NCI-H526 treated with DMSO at 0.1 percent for 48 hours (cell line): ENCODE results near the gene CACHD1.

Experiments used
- DNase-seq: peaks from one replicate; lab custom pipeline; 2025; lab: John Stamatoyannopoulos, UW

CACHD1 gene

GRCh38 chr1:64550510-64550909, 80.6 kb downstream of the CACHD1 start:
- no peak for DNase-seq

GRCh38 chr1:64550946-64551605, 81.1 kb downstream of the CACHD1 start:
- DNase-seq, result no peak

- no peak for DNase-seq
Observed at GRCh38 chr1:64553285-64553684, 83.4 kb downstream of the CACHD1 start.

DNA sequence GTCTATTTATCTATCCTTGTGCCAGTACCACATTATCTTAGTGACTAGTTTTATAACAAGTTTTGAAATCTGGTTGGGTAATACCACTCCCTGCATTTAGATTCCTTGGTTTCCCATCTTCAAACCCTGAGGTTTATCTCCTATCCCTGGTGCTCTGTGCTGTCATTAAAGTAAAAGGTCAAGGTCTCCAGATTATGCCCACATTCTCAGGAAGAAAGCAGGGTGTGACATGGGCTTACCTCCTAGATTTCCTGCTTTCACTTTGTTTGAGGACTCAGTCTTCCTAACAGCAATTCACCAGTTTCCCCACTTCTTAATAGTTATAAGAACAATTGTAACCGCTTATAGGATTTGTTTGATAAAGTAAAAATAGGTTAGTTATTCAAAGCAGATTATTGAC, 86.0 kb downstream of the CACHD1 start:
- DNase-seq, result no peak

- no peak for DNase-seq
Observed at GRCh38 chr1:64561993-64562392, 92.1 kb downstream of the CACHD1 start.

- DNase-seq, result no peak
Observed at GRCh38 chr1:64563958-64564565, 94.1 kb downstream of the CACHD1 start.

- no peak for DNase-seq
Observed at GRCh38 chr1:64564891-64565290, 95.0 kb downstream of the CACHD1 start.

- DNase-seq, result no peak
Observed at GRCh38 chr1:64567426-64568170, 97.7 kb downstream of the CACHD1 start.

GRCh38 chr1:64568171-64568450, 98.2 kb downstream of the CACHD1 start:
- DNase-seq, result no peak

GRCh38 chr1:64569411-64569810, 99.5 kb downstream of the CACHD1 start:
- no peak for DNase-seq

DNA sequence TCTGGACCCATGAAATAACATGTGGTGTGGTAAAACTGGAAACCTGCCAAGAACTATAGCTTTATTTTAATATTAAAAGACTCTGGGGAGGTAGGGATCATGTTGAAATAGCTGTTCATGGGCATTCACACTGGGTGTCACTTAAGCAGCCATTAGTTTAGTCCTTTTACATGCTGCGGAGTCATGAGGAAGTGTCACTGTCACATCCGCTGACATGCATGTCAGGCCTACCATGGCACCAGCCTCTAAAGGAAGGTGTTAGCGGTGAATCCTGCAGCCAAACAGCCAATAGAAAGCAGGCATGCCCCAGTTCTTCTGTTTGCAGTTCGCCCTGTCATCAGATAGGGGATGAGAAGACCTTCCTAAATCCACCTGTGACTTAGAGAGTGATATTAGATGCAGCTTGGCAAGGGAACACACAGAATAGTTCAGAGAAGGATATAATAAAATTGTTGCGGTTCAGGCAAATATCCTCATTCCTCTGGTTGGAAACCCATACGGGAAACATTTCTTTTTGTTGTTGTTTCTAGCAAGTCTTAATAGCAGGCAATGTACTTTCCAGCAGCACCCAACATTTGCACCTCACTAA, 100.4 kb downstream of the CACHD1 start:
- no peak for DNase-seq

GRCh38 chr1:64572222-64572900, 102.4 kb downstream of the CACHD1 start:
- DNase-seq, result peak; percentile 78

DNA sequence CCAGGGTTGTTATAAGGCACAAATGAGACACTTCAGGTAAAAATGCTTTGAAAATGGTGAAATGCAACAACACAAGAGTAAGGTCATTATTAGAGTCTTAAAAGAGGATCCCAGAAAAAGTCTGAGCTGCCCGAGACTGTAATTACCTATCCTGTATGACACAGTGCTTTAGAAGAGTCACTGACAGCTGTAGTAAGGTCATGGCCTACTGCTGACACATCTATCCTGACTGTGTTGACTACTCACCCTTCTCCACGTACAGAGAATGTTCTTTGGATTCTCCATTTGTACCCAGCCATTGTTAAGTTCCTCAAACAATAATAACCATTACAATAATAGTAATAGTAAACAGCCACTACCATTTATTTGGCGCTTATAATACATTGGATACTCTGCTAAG, 104.4 kb downstream of the CACHD1 start:
- DNase-seq, result no peak

DNA sequence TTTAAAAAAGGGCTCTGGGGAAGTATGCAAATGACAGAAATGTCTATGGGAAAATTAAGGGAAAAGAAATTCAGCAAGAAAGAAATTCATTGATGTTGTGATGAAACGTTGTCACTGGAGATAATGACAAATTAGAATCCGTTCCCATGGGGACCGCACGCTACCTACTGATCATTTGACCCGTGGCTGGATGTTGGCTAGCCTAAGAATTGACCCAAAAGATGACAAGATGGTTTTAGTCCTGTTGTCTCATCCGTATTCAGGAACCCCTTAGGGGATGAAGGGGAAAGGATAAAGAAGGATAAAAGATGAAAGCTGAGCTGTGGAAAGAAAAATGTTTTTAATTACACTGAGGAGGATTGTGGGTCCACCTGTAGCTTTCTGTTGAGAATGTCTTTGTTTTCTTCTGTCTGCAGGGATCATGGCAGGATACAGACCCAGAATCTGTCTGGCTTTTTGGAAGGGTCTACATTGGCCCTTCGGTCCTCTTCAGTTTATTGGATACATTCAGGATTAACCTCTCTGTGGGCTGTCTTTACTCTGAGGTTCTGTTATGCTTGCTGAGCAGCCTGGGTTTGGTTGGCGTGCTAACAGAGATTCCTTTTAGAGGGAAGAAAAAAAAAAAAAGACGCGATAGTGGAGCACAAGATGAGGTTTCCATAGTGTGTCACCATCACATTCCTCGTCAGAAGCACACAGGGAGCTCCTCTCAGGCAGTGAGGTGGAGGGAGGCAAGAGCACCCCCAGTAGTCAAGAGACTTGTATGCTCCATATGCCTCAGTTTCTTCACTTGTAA, 106.2 kb downstream of the CACHD1 start:
- no peak for DNase-seq

- no peak for DNase-seq
Observed at GRCh38 chr1:64578270-64578973, 108.5 kb downstream of the CACHD1 start.

DNA sequence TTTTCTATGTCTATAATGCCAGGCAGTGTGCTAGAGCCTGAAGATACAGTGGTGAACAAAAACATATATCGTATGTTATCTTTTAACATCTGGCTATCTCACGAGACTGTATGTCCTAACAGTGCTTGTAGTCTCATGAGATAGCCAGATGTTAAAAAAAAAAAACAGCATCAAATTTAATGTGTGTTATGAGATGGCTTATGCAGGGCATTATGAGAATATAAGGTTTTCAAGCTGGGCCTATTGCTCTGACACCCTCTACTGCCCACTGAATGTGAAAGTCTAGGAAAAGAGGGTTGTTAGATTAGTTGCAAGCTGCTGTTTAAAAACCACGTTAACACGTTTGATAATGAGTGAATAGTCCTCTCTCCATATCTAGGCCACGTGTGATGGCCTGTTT, 109.8 kb downstream of the CACHD1 start:
- DNase-seq, result no peak

DNA sequence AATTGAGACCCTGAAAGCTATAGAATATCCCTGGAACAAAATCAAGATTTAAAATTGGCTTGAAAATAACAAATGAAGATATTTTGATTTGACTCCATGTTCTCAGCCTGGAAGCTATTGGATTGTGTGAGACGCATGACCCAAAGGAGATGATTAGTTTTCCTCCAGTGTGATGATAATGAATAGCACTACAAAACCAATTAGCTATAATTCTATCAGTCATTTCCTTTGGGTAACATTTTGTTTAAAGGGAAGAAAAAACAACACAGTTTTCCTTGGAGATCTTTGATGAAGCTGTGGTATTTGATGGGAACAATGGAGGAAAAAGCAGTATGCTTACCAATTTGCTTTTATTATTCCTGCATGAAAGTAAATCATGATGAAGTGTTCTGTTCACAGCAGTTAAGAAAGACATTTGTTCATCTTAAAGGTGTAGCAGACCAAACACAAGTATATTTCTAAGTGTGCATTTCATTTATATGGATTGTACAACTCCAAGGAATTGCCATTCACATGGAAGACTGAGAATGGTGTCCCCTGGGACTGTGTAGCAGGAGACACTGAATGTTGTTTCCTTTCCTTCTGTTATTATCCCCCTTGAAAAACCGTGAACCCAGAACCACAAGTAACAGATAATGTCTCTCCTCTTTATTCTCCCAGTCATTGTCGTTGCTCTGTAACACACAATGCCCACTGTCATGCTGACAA, 111.4 kb downstream of the CACHD1 start:
- DNase-seq, result no peak

DNA sequence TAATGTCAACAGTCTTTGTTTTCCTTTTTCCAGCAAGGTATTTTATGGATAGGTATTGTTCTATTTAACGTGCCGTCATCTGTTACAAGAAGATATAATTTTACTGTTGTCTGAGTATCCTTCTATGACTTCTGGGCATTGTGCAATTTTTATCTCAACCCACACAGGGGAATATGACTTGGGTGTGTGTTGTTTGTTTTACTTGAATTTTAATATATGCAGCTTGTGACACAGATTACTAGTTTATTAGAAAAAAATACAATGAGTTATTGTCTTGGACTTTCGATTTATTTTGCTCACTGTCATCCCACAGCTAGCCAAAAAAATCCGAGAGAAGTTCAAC, 111.9 kb downstream of the CACHD1 start:
- no peak for DNase-seq

GRCh38 chr1:64584479-64584878, 114.5 kb downstream of the CACHD1 start:
- DNase-seq, result no peak

DNA sequence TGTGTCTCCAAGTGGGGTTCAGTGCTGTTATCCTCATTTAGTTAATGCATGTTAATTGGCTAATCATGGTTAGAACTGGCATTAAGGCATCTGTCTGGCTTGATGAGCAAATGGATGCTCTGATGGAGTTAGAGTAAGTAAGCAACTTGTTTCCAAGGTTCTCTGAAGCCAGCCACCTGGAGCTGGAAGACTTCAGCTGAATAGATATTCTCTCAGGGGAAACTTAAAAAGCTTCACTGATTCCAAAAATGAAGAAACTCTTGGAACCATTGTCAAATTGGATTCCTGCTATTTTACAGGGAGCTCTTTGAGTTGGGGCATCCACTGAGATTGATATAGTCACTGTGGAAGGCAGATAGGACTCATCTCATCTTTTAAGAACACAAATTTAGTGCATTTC, 118.9 kb downstream of the CACHD1 start:
- DNase-seq, result no peak

- DNase-seq, result no peak
Observed at GRCh38 chr1:64590316-64590715, 120.4 kb downstream of the CACHD1 start.
